GM21423 (cell line): Measurements from ENCODE around the gene SLC25A5.
A peak's percentile ranks its signal among the peaks of the same experiment; 100 is the strongest.
"Not testable (repeated sequence)": the region's sequence is repeated elsewhere in the genome, so short reads cannot be mapped to it uniquely, and the experiment has no call there.

Experiments used
- ATAC-seq: cut with Tn5 transposase; IDR thresholded peaks from one replicate; pipeline ENCODE4 v1.9.1; 2021; ENCODE audit warnings: mild to moderate bottlenecking, moderate library complexity; ENCODE audit not compliant: unreplicated experiment

SLC25A5 gene

GRCh38 chrX:119467842-119468550, at the start of gene SLC25A5:
Gene SLC25A5 (plus strand): TSS chrX:119468444. CDS start chrX:119468516, 72 bp downstream.
- peak; percentile 80 for ATAC-seq

- ATAC-seq, result no peak
Measured at GRCh38 chrX:119419146-119419545, 49.1 kb upstream of the SLC25A5 start.

GRCh38 chrX:119419898-119420297, 48.3 kb upstream of the SLC25A5 start:
- no peak for ATAC-seq

GRCh38 chrX:119421016-119421705, 47.1 kb upstream of the SLC25A5 start:
- ATAC-seq, result no peak

- ATAC-seq, result no peak
Measured at GRCh38 chrX:119423631-119424030, 44.6 kb upstream of the SLC25A5 start.

- ATAC-seq, result no peak
Measured at GRCh38 chrX:119424999-119425398, 43.2 kb upstream of the SLC25A5 start.

GRCh38 chrX:119427024-119427794, 41.0 kb upstream of the SLC25A5 start:
- peak; percentile 97 for ATAC-seq

- ATAC-seq, result no peak
Measured at GRCh38 chrX:119427795-119428185, 40.5 kb upstream of the SLC25A5 start.

- ATAC-seq, result no peak
Measured at GRCh38 chrX:119429471-119429870, 38.8 kb upstream of the SLC25A5 start.

GRCh38 chrX:119441295-119441694, 26.9 kb upstream of the SLC25A5 start:
- ATAC-seq, result not testable (repeated sequence)

- no peak for ATAC-seq
Measured at GRCh38 chrX:119442286-119442685, 26.0 kb upstream of the SLC25A5 start.

GRCh38 chrX:119453202-119453601, 15.0 kb upstream of the SLC25A5 start:
- no peak for ATAC-seq

- no peak for ATAC-seq
Measured at GRCh38 chrX:119455264-119455663, 13.0 kb upstream of the SLC25A5 start.

- ATAC-seq, result no peak
Measured at GRCh38 chrX:119459181-119459580, 9.1 kb upstream of the SLC25A5 start.

- ATAC-seq, result no peak
Measured at GRCh38 chrX:119465555-119465954, 2.7 kb upstream of the SLC25A5 start.

- no peak for ATAC-seq
Measured at GRCh38 chrX:119466970-119467369, 1.3 kb upstream of the SLC25A5 start.

GRCh38 chrX:119467433-119467832, 811 bp upstream of the SLC25A5 start:
- no peak for ATAC-seq

- ATAC-seq, result peak; percentile 77
Measured at GRCh38 chrX:119468551-119469312, 488 bp downstream of the SLC25A5 start.

- no peak for ATAC-seq
Measured at GRCh38 chrX:119469313-119469635, 1.0 kb downstream of the SLC25A5 start.

- ATAC-seq, result no peak
Measured at GRCh38 chrX:119474615-119475388, 6.6 kb downstream of the SLC25A5 start.
